ENCODE data around the gene ZNF473.

The ZNF473 gene

GRCh38 chr19:50003254-50003788 lies 22.5 kb upstream of the ZNF473 start:
- no peak for DNase-seq (ENCODE audit: low read depth in 2 of 3, low spot score in 1 of 3)

GRCh38 chr19:50003810-50004419 lies 21.9 kb upstream of the ZNF473 start:
- peak in 2 of 3 donors; percentile 26 to 40 for DNase-seq (ENCODE audit: low read depth in 2 of 3, low spot score in 1 of 3)

DNA sequence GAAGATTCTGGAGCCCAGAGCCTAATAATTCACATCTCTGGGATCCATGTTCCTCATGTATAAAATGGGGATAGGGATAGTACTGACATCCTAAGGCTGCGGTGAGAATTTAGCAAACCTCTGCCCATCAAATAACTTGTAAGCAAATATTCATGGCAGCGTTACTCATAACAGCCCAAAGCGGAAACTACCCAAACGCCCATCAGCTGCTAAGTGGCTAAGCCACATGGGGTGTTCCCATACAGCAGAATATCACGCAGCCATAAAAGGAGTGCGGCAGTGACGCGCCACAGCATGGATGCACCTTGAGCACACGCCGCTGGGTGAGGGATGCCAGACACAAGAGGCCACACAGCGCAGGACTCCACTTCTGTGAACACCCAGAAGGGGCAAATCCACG lies 20.4 kb upstream of the ZNF473 start:
- DNase-seq (ENCODE audit: low read depth in 2 of 3, low spot score in 1 of 3): no peak

- no peak for DNase-seq (ENCODE audit: low read depth in 2 of 3, low spot score in 1 of 3)
Measured at GRCh38 chr19:50007170-50007569, 18.6 kb upstream of the ZNF473 start.

GRCh38 chr19:50007947-50008346 lies 17.9 kb upstream of the ZNF473 start:
- no peak for DNase-seq (ENCODE audit: low read depth in 2 of 3, low spot score in 1 of 3)

DNA sequence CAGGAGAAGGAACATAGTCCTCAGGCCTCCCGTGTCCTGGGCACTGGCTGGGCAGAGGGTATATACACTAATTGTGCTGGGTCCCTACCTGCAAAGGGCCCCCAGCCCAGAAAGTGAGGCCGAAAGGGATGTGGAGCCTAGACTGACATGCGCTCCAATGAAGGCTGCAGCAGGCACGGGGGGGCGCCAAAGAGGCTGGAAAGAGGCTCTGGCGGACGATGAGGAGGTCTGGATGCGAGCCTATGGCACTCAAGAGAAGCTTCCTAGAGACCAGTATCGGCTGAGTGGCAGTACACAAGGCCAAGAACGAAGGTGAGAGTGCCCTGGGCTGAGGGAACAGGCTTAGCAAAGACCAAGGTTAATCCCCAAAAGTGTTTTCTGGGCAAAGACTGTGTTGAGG lies 17.3 kb upstream of the ZNF473 start:
- no peak for DNase-seq (ENCODE audit: low read depth in 2 of 3, low spot score in 1 of 3)

- DNase-seq (ENCODE audit: low read depth in 2 of 3, low spot score in 1 of 3): no peak
Measured at GRCh38 chr19:50016225-50016807, 9.5 kb upstream of the ZNF473 start.

GRCh38 chr19:50020481-50020880 lies 5.3 kb upstream of the ZNF473 start:
- DNase-seq (ENCODE audit: low read depth in 2 of 3, low spot score in 1 of 3): no peak

- DNase-seq (ENCODE audit: low read depth in 2 of 3, low spot score in 1 of 3): no peak
Measured at GRCh38 chr19:50022823-50023222, 3.0 kb upstream of the ZNF473 start.

- no peak for DNase-seq (ENCODE audit: low read depth in 2 of 3, low spot score in 1 of 3)
Measured at GRCh38 chr19:50024719-50025021, 1.1 kb upstream of the ZNF473 start.

DNA sequence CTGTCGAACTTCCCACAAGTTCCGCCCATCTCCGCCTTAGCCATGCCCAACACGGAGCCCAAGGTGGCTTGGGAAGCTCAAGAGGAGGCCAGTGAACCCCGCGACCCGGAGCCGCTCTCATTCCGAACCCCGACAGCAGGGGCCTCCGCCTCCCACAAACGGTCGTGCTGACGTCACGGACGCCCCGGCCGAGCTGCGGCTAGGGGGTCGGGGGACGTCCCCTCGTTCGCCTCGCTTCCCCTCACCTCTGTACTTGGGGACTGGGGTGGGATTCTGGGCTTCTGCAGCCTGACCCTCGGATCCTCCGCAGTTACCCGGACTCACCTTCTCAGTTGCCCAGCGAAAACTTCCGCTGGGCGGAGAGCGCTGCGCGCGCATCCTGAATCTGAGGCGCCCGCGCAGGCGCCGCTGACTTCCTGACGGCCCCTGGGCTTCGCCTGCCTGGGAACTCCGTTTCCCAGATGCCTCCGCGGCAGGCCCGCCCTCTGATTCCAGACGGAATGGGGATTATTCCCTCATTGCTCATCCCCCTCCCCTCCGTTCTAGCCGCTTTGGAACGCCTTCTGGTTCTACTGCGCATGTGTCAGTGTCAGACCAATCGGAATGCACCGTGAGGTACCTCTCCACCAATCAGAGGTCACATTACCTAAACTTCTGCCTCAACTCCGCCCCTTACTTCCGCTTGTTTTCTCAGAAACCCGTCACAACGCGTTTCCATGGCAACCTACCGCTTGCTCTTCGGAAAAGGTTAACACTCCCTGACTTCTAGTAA lies 597 bp upstream of the ZNF473 start, which contains the start of gene VRK3:
Gene VRK3 (minus strand): TSS at position 351 of the 772 bp plus-strand sequence. CDS start 9,210 bp downstream, outside the sequence.
- peak; percentile 94 to 97 (median 94) for DNase-seq (ENCODE audit: low read depth in 2 of 3, low spot score in 1 of 3)

GRCh38 chr19:50026550-50026906 lies 723 bp downstream of the ZNF473 start:
- no peak for DNase-seq (ENCODE audit: low read depth in 2 of 3, low spot score in 1 of 3)

GRCh38 chr19:50030225-50030624 lies 4.4 kb downstream of the ZNF473 start:
- DNase-seq (ENCODE audit: low read depth in 2 of 3, low spot score in 1 of 3): no peak

DNA sequence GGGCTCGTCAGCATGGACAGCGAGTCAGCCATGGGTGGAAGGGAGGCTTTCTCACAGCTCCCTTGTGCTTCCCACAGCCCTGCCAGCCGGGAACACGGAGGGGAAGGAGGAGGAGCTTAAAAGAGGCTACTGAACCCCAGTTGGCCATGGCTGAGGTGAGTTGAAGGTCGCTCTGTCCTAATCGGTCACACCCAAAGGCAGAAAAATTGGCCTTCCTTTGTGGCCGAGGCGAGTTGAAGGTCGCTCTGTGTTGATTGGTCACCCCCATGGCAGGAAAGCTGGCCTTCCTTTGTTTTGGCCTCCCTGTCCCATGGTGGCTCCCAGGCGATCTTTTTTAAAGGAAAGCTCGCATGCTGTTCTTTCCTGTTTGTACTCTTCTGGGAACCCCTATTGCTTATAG lies 5.1 kb downstream of the ZNF473 start:
- DNase-seq (ENCODE audit: low read depth in 2 of 3, low spot score in 1 of 3): no peak

GRCh38 chr19:50036908-50037307 lies 11.1 kb downstream of the ZNF473 start:
- DNase-seq (ENCODE audit: low read depth in 2 of 3, low spot score in 1 of 3): no peak

GRCh38 chr19:50039968-50040367 lies 14.2 kb downstream of the ZNF473 start:
- no peak for DNase-seq (ENCODE audit: low read depth in 2 of 3, low spot score in 1 of 3)

DNA sequence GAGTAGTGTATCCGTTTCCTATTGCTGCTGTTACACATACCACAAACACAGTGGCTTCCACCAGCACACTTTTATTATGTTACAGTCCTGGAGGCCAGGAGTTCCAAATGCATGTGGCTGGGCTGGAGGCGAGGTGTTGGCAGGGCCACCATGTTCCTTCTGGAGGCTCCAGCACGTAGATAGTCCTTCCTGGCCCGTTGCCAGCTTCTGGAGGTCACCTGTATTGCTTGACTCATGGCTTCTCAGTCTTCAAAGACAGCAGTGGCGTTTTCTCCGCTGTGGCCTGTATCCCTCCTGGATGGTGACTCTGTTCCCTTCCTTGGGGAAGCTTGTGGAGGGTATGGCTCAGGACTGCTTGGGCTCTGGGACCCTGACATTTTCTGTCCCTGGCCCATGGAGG lies 15.2 kb downstream of the ZNF473 start:
- DNase-seq (ENCODE audit: low read depth in 2 of 3, low spot score in 1 of 3): no peak

DNA sequence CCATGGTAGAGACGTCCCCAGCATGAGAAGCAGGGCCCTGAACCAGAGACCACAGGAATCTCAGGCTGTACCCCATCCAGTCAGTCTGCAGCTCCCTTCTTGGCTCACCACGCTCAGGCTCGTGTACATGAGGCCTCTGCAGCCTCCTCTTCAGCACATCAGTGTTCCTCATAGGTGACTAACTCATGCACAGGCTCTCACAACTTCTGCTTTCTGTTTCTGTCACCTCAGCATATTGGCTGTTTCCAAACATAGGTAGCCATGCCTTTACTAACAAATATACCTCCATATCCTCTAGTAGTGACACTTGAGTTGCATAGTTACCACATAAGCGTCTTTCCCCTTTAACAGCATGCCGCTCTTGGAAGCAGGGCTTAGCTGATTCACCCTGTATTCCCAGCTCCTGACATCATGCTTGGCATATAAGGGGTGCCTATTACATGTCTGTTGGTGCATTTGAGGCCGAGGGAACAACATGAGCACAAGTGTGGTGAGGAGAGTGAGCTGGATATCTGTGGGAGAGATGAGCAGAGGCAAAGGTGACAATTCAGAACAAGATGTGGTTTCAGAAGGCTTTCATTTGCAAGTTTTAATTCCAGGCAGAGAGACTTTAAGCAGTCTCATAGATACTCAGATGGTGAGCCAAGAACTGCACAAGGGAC lies 16.7 kb downstream of the ZNF473 start:
- DNase-seq (ENCODE audit: low read depth in 2 of 3, low spot score in 1 of 3): no peak

DNA sequence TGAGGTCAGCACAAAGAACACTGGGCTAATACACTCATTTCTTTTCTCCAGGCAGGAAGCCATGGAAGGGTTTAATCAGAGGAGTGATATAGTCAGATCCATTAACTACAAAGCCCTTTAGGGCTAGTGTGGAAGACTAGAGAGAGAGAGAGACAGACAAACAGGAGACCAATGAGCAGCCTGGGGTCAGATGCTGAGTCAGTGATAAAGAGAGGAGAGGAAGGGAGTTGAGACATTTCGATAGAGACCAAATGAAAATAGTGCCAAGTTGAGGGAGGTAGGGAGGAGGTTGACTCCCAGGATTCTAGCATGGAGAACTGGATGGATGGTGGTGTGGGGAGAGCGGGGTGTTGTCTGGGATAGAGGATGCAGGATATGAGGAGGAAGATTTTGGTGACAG lies 18.2 kb downstream of the ZNF473 start:
- DNase-seq (ENCODE audit: low read depth in 2 of 3, low spot score in 1 of 3): no peak

GRCh38 chr19:50044922-50045321 lies 19.1 kb downstream of the ZNF473 start:
- DNase-seq (ENCODE audit: low read depth in 2 of 3, low spot score in 1 of 3): no peak

DNA sequence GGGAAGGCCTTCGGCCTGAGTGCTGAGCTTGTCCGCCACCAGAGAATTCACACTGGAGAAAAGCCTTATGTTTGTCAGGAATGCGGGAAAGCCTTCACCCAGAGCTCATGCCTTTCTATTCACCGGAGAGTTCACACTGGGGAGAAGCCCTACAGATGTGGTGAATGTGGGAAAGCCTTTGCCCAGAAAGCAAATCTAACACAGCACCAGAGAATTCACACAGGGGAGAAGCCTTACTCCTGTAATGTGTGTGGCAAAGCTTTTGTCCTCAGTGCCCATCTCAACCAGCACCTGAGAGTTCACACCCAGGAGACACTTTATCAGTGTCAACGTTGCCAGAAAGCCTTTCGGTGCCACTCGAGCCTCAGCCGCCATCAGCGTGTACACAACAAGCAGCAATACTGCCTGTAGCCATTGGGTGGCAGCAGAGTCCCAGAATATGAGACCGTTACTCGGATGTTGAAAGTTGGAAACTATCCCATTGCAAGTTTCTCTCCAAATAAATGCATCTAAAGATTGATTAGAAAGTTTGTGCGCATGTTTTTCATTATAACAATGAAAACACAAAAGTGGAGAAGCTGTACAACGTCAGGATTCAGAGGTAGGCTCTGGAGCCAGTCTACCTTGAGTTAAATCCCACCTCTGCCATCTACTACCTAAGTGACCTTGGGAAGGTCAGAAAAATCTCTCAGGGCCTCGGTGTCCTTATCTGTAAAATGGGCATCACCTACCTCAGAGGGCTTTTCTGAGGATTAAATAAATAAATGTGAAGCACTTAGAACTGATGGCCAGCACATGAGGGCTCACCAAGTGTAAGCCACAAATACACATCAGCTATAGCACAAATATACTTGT lies 21.1 kb downstream of the ZNF473 start:
- peak; percentile 41 to 55 (median 49) for DNase-seq (ENCODE audit: low read depth in 2 of 3, low spot score in 1 of 3)

Measured in stimulated activated CD4-positive, alpha-beta T cell treated with anti-CD3 and anti-CD28 coated beads, Interleukin-12 subunit alpha, Interleukin-12 subunit beta, amount 100 ng/mL, for 48 hours (primary cell).